Hippocampal formation (tissue), 2 donors: ENCODE measurements around the gene ARHGAP20.

ENCODE experiments used
- DNase-seq, 2 donors: peaks; one replicate each; lab custom pipeline; 2025; lab: John Stamatoyannopoulos, UW

The ARHGAP20 gene, protein sequence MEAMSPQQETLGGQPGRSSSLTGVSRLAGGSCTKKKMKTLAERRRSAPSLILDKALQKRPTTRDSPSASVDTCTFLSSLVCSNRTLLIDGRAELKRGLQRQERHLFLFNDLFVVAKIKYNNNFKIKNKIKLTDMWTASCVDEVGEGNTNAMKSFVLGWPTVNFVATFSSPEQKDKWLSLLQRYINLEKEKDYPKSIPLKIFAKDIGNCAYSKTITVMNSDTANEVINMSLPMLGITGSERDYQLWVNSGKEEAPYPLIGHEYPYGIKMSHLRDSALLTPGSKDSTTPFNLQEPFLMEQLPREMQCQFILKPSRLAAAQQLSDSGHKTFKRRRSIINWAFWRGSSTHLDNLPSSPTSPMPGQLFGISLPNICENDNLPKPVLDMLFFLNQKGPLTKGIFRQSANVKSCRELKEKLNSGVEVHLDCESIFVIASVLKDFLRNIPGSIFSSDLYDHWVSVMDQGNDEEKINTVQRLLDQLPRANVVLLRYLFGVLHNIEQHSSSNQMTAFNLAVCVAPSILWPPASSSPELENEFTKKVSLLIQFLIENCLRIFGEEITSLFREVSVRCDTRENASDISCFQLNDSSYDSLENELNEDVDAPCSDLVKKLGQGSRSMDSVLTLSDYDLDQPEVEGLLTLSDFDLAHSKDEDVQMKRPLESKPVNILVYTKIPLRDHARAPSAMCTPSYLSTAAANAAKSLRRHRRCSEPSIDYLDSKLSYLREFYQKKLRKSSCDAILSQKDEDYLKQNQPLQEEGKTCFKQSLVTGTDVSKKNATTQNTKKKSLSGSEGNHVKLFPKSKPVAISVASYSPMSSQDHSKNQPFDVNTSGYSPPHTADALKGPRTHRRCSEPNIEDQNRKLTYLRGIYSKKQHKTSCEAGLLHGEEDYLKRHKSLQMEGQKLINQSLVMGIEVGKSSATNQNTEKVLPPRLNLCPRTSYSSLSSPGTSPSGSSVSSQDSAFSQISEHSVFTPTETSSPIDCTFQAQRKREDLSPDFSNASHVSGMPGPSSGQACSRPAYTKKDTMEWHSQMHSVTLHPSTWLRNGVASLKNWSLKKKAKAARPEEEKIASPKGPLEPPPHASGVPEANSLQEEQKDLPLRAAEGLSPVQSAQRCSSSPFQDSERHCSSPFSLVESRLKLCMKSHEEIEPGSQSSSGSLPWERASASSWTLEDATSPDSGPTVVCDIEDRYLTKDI

DNA sequence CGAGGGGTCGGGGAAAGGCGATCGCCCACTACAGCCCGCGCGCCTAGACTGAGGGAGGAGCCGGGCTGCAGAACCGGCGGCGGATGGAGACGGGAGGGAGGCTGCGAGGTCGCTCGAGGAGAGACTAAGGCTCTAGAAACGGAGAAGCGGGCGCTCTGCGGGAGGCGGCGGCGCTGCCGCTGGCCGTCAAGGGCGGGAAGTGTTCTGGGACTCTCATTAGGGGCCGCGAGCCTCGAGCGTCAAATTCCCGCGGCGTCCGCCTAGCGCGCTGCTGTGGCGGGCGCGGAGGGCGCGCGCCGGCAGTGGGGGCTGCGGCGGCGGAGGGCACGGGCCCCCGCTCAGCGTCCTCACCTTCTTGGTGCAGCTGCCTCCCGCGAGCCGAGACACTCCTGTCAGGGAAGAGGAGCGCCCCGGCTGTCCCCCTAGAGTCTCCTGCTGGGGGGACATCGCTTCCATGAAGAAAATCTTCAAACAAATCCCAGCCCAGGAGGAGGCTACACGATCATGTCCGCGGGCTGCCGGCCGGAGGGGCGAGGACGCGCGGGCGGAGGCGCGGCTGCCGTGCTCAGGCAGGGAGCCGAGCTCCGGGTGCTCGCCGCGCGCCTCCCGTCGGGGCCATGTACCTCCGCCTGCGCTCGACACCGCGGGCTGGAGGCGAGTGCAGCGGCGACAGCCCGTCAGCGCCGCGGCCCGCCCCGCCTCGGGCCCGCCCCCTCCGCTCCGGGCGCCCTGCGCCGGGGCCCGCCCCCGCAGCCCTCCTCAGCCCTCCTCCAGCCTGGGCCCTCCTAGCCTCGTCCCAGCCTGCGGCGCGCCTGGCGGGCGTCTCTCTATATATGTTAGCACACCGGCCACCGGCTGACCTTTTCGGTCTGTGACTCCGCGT, at the start of gene ARHGAP20:
TSS of gene ARHGAP20 (minus strand) at position 662 of the 883 bp plus-strand sequence. CDS start at position 456, 206 bp downstream.
- peak; percentile 30 to 52 for DNase-seq

DNA sequence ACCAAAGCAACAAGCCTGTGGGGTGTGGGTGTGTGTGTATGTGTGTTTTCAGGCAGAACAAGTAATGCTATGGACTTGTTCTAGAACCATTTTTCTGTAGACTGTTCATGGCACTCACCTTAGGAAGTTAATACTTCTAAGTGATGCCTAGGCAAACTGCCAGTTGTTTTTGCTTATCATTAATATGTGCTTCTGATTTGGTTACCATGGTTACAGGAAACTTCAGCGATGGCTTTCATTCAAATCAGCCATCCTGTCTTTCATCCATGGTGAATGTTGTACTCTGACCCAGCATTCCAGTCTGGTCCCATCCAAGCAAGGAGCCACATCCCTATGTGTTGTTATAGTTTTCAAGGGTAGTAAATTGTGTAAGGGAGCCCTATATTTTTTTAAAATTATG, 49.8 kb upstream of the ARHGAP20 start:
- no peak for DNase-seq

DNA sequence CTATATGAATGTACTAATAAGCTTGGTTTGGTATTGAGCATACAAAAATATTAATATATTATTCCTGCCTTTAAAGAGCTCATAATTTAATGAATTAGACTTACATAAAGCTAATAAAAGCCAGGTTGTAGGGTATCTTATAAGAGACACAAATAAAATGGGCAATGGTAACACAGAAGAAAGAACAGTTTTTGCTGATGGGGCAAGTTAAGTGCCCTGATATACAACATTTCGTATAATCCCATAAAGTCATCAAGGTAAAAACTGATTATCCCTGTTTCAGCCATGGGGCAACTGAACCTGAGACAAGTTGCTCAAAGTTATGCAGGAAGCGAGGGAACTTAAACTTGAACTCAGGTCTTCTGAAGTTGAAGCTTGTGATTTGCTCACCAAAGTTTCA, 48.9 kb upstream of the ARHGAP20 start:
- DNase-seq: no peak

DNA sequence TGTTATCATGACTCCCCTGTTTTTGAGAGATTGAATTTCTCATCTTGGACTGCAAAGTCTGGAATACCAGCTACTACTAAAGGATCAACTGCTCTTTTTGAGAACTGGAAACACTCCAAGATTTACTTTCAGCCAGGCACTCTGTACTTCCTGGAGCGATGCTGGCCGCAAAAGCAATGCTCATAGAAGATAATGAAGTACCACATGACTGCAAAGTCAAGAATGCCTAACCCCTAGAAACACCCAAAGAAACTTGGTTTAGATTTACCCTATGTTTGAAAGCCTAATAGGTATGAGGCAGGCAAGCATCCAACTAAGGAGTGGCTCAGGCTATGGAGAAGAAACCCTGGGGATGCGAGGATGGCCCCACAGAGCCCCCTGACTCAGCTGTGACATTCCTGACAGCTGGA, 47.7 kb upstream of the ARHGAP20 start:
- no peak for DNase-seq

DNA sequence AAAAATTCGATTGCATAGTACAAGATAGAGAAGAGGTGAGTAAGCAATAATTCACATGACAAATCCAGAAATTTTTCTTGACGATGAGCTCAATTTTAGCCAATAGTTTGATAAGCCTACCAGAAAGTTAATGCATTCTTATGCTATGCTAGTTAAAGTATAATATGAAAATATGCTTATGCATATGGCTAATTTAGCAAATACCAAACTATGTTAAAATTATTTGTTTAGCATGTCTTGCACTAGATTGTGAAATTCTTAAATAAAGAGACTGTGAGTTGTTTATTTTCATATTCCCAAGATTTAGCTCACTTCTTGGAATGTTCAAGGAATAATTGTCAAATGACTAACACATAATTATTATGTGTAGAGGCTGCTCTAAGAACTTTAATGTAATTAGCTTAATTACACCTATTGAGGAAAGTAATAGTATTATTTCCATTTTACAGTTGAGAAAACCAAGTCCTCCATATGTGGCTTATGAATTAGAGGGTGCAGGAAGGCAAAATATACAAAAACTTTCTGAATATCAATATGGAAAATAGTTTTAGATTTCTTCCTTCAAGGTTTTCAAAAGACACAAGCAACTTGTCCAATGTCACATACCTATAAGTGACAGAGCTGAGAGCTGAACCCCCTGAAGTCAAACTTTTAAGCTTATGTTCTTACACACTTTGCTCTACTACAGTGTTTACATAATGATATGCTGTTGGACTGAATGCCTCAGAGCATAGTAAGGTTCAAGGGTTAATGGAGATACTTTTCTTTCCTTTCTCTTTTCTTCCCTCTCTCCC, 45.9 kb upstream of the ARHGAP20 start:
- DNase-seq: no peak

DNA sequence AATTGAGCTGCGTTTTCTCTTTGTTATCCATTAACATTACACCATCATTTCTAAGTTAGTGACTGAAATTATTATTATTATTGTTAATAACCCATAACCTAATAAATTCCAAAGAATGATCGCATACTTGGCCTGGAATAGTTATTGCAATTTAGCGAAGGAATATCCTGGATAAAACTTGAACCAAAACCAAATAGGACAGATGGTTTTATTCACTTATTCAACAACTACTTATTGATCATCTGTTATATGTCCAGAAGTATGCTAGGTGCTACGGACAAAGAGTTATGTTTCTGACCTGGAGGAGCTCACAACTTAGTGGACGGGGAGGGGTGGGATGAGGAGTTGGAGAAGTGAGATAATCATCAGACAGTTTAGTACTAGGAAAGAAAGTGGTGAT, 44.8 kb upstream of the ARHGAP20 start:
- no peak for DNase-seq

DNA sequence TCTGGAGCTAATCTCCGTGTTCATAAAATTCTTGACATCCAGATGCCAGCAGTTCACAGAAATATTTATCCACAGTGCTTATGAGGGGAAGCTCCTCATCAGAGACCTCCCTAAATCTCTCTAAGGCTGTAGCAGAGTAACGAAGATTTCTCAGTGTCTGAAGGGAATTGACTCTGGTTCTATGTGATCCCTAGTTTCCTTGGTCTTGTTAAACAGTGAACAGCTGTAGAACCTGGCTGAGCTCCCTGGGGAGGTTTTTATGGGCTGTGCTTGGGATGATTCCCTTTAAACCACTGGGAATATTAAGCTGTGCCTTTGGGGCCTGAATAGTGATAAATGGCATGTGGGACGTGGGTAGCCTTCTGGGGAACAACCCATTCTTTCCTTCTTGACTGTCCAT, 43.7 kb upstream of the ARHGAP20 start:
- DNase-seq: no peak

DNA sequence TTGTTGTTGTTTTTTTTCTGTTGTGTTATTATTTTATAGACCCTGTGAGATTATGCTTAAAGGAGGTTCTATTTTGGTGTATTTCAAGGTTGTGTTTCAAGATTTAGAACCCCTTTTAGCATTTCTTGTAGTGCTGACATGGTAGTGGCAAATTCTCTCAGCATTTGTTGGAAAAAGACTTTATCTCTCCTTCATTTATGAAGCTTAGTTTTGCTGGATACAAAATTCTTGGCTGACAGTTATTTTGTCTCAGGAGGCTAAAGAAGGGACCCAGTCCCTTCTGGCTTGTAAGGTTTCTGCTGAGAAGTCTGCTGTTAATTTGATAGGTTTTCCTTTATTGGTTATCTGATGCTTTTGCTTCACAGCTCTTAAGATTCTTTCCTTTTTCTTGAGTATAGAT, 40.7 kb upstream of the ARHGAP20 start:
- DNase-seq: no peak

DNA sequence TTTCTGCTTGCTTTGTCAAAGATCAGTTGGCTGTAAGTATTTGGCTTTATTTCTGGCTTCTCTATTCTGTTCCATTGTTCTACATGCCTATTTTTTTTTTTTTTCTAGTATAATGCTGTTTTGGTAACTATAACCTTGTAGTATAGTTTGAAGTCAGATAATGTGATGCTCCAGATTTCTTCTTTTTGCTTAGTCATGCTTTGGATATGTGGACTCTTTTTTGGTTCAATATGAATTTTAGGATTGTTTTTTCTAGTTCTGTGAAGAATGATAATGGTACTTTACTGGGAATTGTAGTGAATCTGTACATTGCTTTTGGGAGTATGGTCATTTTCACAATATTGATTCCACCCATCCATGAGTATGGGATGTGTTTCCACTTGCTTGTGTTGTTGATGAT, 37.9 kb upstream of the ARHGAP20 start:
- no peak for DNase-seq

DNA sequence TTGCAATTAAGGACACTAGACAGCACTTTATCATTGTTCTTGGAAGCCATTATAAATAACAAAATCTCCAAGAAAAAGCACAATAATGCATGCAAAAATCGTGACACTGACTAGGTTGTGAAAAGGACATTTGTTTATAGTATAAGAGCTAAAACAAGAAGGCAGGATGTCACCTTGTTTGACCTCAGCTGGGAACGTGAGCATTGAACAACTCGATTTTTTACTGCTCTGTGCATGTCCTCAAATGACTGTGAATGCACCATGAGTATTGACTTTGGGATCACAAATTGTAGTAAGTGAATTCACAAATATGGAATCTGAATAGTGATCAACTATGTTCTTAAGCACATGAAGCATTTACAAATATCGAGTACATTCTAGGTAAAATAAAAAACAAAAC, 35.3 kb upstream of the ARHGAP20 start:
- no peak for DNase-seq

DNA sequence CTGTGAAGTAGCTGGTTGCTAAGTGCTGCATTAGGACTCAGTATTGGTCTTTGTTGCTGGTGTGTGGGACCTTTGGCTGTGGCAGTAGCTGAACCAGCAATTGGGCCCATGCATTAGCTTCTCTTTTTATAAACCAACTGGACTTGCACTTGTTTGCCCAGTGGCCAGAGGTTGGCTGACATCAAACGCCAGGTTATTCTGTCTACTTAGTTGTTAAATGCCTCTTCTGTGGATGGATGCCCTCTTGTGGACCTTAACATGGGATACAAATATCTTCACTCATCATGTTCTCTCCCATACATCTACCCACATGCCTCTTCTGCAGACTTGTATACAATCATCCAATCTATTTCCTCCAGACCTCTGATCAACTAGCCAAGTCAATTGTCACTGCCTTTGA, 26.4 kb upstream of the ARHGAP20 start:
- no peak for DNase-seq

DNA sequence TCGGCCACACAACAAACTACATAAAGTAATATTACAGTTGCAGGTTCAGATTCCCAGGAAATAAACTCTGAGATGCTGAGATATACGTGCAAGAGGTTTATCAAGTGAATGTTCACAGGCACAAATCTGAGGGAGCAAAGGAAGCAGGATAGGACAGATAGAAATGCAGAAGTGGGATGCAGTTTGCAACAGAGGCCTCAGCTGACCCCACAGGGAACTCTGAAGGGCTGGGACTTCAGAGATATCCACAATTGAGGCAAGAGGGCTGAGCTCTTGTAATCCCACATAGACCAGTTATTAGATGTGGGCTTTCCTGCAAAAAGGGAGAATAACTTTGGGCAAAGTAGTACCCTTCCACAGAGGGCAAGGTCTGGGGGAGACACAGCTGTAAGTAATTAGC, 25.4 kb upstream of the ARHGAP20 start:
- no peak for DNase-seq

DNA sequence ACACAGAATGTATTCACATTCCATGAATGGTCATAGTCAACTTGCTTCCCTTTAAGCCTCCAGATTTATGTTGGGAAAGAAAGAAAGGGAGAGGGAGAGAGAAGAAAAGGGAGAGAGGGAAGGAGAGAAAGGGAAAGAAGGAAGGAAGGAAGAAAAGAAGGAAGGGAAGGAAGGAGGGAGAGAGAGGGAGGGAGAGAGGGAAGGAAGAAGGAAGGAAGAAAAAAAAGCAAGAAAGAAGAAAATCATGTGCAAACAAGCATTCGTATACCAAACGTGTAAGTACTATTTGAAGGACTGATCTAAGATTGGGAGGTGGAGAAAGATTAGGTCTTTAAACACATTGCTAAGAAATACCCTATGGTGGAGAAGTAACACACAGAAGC, 23.9 kb upstream of the ARHGAP20 start:
- DNase-seq: no peak

DNA sequence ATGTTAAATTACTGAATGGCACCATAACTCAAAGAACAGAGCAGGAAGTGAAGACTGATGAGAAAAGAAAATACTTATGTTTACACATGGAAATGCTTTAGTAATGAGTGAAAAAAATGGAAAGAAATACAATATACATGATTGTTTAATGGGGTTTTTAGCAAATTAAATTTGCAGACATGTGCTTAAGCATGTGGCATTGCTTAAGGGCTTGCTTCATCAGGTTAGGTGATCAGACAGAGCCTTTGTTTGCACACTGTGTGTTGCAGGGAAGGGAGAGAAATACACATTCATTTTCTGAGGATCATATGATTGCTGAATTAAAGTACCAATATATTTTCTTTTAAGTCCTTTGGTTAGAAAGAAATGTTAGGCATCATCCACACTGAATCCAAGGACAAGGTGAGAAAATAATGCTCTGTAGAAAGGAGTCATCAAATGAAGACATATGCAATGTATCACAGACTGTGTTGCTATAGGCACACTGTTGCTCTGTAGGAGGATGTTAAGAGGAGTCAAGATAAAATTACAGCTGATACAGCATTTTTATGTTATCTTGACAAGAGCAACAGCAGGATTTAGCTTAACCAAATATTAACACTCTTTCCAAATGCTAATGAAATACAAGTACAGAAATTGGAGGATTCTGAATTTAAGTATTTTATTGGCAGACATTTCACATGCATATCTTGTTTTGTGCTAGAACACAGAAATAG, 23.4 kb upstream of the ARHGAP20 start:
- no peak for DNase-seq

DNA sequence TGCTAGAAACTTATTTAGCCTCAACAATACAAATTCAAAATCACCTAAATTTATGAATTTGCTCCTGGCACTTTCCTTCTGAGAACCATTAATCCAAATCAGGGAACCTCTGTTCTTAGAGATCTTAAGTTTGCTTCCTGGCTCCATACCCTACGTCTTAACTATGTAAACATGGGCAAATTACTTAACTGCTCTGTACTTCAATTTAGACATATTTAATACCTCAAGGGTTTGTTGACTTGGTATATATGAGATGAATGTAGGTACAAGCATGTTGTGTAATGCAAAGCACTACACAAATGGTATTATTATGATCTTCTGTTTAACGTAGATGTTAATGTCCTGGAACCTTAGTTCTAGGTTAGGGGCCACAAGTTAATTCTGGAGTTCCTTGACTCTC, 22.6 kb upstream of the ARHGAP20 start:
- no peak for DNase-seq

DNA sequence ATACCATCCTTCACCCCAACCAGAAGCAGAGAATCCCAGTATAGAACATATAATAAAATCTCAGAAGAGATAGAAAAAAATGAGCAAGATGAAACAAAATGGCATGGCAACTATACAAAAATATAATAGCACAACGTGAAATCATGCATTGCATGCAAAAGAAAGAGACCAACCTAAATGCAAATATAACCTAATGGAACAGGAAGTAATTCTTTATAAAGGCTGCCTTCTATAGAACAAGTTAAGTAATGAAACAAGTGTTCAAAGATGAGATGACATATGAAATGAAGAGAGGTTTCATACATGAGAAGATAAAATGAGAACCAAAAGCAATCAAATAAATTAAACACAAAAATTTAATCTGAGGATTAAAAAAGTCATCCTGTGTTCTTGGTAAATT, 18.5 kb upstream of the ARHGAP20 start:
- DNase-seq: no peak

DNA sequence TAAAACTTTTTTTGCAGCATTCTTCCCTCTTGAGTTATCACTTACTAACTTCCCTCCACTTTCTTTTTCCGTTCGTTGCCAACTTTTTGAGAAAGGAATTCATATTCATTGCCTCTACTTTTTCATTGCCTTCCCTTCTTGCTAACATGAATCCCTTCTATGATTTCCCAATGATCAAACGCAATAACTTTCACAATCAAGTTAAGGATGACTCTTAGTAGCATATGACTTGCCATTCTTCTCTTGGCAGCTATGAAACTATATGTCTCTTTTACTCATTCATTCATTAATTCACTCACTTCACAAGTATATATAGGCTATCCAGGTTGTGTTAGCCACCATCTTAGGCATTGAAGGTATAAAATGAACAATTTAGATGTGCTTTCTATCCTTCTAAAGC, 16.6 kb upstream of the ARHGAP20 start:
- DNase-seq: no peak

DNA sequence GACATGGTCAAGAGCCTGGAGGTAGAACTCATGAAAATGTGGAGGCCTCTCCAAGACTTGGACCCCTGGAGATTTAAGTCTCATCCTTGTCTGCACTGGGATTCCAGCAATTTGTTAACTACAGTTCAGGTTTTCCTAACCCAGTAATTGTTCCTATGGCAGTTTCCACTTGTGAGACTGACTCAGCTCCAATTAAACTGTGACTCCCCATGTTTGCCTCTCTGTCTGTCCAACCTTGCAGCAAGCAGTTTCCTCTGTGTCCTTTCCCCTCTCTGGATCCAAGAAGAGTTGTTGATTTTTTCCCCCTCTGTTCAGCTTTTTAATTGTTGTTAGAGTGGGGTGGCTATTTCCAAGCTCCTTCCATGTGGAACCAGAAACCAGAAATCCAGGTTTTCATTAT, 16.2 kb upstream of the ARHGAP20 start:
- DNase-seq: no peak

DNA sequence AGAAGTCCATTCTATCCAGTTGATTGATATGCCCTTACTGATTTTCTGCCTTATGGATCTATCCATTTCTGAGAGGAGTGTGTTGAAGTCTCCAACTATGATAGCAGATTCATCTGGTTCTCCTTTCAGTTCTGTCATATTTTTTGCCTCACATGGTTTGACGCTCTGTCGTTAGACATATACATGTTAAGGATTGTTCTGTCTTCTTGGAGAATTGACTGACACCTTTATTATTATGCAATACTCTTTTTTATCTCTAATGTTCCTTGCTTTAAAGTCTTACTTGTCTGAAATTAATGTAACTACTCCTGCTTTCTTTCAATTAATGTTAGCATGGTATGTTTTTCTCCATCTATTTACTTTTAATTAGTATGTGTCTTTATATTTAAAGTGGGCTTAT, 12.1 kb upstream of the ARHGAP20 start:
- no peak for DNase-seq
